K562 (cell line): ENCODE data around the gene PHC1.

ENCODE experiments used
- ARNT ChIP-seq, 2 experiments: fragments of 450-650 bp; IDR thresholded peaks; 2 replicates each; pipeline ENCODE4 v1.6.1; 2016; ENCODE audit warnings: mild to moderate bottlenecking in 1 of 2
- DDX20 ChIP-seq: fragments of 450-650 bp; IDR thresholded peaks from 2 replicates; pipeline ENCODE4 v1.6.1; 2016; ENCODE audit warnings: missing genetic modification characterization, low read depth, mild to moderate bottlenecking, missing compliant biosample characterization, moderate library complexity
- GATA2 ChIP-seq: sonication (generic); formaldehyde crosslinking; IDR thresholded peaks from 2 replicates; pipeline ENCODE4 v1.4.0; 2020; ENCODE audit warnings: mild to moderate bottlenecking, missing genetic modification reagents
- GTF2E2 ChIP-seq: fragments of 200-800 bp; sonication (Bioruptor generic); IDR thresholded peaks from 2 replicates; pipeline ENCODE4 v1.6.1; 2016; ENCODE audit warnings: missing genetic modification characterization, missing compliant biosample characterization
- POLR2A ChIP-seq: fragments of 450-650 bp; conservative IDR thresholded peaks from 2 replicates; pipeline ENCODE4 v1.6.1; 2016
- SPI1 ChIP-seq: IDR thresholded peaks from 2 replicates; pipeline ENCODE4 v1.6.1; 2011; ENCODE audit warnings: low read depth, low read length, control low read depth, borderline replicate concordance

- no peak for TF ChIP-seq ARNT (IDR thresholded peaks at IDR 0.05)
- no peak for TF ChIP-seq GATA2
- no peak for TF ChIP-seq SPI1
- no peak for TF ChIP-seq GTF2E2 (tag)
- TF ChIP-seq POLR2A, result no peak
- TF ChIP-seq DDX20, result no peak
Observed at GRCh38 chr12:8904665-8905064, 9.6 kb upstream of the PHC1 start.
